HEK293 (cell line): ENCODE results near the gene CDH12.
"Not testable (repeated sequence)": the region's sequence is repeated elsewhere in the genome, so short reads cannot be mapped to it uniquely, and the experiment has no call there.

Experiments used
- CTCF ChIA-PET: fragments of 350-600 bp; formaldehyde crosslinking; extraction: SDS; loops from one replicate; lab custom pipeline; 2021; ENCODE audit warnings: antibody characterized with exemption; lab: Yijun Ruan, JAX
- POLR2A ChIA-PET: fragments of 300-600 bp; formaldehyde crosslinking; extraction: SDS; loops from one replicate; lab custom pipeline; 2020; ENCODE audit warnings: antibody characterized with exemption, inconsistent platforms; lab: Yijun Ruan, JAX
- H3K27ac ChIP-seq: fragments of 200-500 bp; sonication (Bioruptor generic); 2 replicates; pipeline ENCODE4 v1.5.1; 2014; ENCODE audit warnings: low read depth, low read length, control low read depth, inconsistent platforms; ENCODE audit errors: extremely low read depth
- H3K36me3 ChIP-seq, 2 experiments: fragments of 200-500 bp in 1 of 2; sonication (Bioruptor generic) in 1 of 2; 1 replicate in 1 of 2; 2 replicates in 1 of 2; pipeline ENCODE4 v1.5.1; 2014 to 2017; ENCODE audit warnings: inconsistent platforms in 2 of 2, low read length in 2 of 2; ENCODE audit not compliant: control insufficient read depth in 2 of 2, insufficient read depth in 1 of 2
- H3K4me1 ChIP-seq: fragments of 200-500 bp; sonication (Bioruptor generic); 2 replicates; pipeline ENCODE4 v1.5.1; 2014; ENCODE audit warnings: mild to moderate bottlenecking, low read length, inconsistent platforms; ENCODE audit not compliant: control insufficient read depth, insufficient read depth
- H3K4me3 ChIP-seq: 2 replicates; pipeline ENCODE4 v1.5.1; 2011; ENCODE audit warnings: low read depth, mild to moderate bottlenecking, control low read depth, low read length, moderate library complexity
- H3K9me3 ChIP-seq: fragments of 200-500 bp; sonication (Bioruptor generic); 2 replicates; pipeline ENCODE4 v1.5.1; 2014; ENCODE audit warnings: low read depth, low read length, inconsistent platforms; ENCODE audit not compliant: control insufficient read depth, insufficient read depth
- GLIS1 ChIP-seq: fragments of 450-650 bp; formaldehyde crosslinking; IDR thresholded peaks from 2 replicates; pipeline ENCODE4 v1.5.1; 2016; ENCODE audit warnings: missing biosample characterization, missing genetic modification characterization
- KLF7 ChIP-seq: fragments of 450-650 bp; formaldehyde crosslinking; IDR thresholded peaks from 2 replicates; pipeline ENCODE4 v1.5.1; 2016; ENCODE audit warnings: missing biosample characterization, missing genetic modification characterization, borderline replicate concordance
- RBAK ChIP-seq: fragments of 450-650 bp; formaldehyde crosslinking; IDR thresholded peaks from 2 replicates; pipeline ENCODE4 v1.5.1; 2016; ENCODE audit warnings: missing biosample characterization, missing genetic modification characterization
- SP3 ChIP-seq: fragments of 450-650 bp; formaldehyde crosslinking; IDR thresholded peaks from 2 replicates; pipeline ENCODE4 v1.5.1; 2016; ENCODE audit warnings: missing biosample characterization, missing genetic modification characterization
- YY1 ChIP-seq: fragments of 450-650 bp; formaldehyde crosslinking; IDR thresholded peaks from 2 replicates; pipeline ENCODE4 v1.5.1; 2018; ENCODE audit warnings: missing biosample characterization, missing genetic modification characterization
- YY2 ChIP-seq: fragments of 450-650 bp; formaldehyde crosslinking; IDR thresholded peaks from 2 replicates; pipeline ENCODE4 v1.5.1; 2016; ENCODE audit warnings: missing biosample characterization, missing genetic modification characterization
- ZNF10 ChIP-seq: fragments of 450-650 bp; formaldehyde crosslinking; IDR thresholded peaks from 2 replicates; pipeline ENCODE4 v1.5.1; 2017; ENCODE audit warnings: missing biosample characterization, missing genetic modification characterization
- ZNF133 ChIP-seq: fragments of 450-650 bp; formaldehyde crosslinking; IDR thresholded peaks from 2 replicates; pipeline ENCODE4 v1.5.1; 2016; ENCODE audit warnings: missing biosample characterization, missing genetic modification characterization
- ZNF266 ChIP-seq: fragments of 450-650 bp; formaldehyde crosslinking; IDR thresholded peaks from 2 replicates; pipeline ENCODE4 v1.5.1; 2016; ENCODE audit warnings: missing biosample characterization, missing genetic modification characterization, low read depth
- ZNF48 ChIP-seq: fragments of 450-650 bp; formaldehyde crosslinking; IDR thresholded peaks from 2 replicates; pipeline ENCODE4 v1.5.1; 2016; ENCODE audit warnings: missing biosample characterization, missing genetic modification characterization
- ZNF544 ChIP-seq: fragments of 450-650 bp; formaldehyde crosslinking; IDR thresholded peaks from 2 replicates; pipeline ENCODE4 v1.5.0; 2017; ENCODE audit warnings: missing biosample characterization, missing genetic modification characterization
- ZNF571 ChIP-seq: fragments of 450-650 bp; formaldehyde crosslinking; IDR thresholded peaks from 2 replicates; pipeline ENCODE4 v1.5.0; 2017; ENCODE audit warnings: missing biosample characterization, missing genetic modification characterization
- ZNF585B ChIP-seq: fragments of 450-650 bp; formaldehyde crosslinking; IDR thresholded peaks from 2 replicates; pipeline ENCODE4 v1.5.1; 2016; ENCODE audit warnings: missing biosample characterization, missing genetic modification characterization
- ZNF843 ChIP-seq: fragments of 450-650 bp; formaldehyde crosslinking; IDR thresholded peaks from 2 replicates; pipeline ENCODE4 v1.5.1; 2016; ENCODE audit warnings: missing biosample characterization, missing genetic modification characterization
- TF ChIP-seq, protein P1 (sequence below): IDR thresholded peaks from 2 replicates; pipeline ENCODE4 v1.6.1; 2011; ENCODE audit warnings: mild to moderate bottlenecking, low read depth, low read length, borderline replicate concordance
- TF ChIP-seq, protein P2 (sequence below): fragments of 450-650 bp; formaldehyde crosslinking; IDR thresholded peaks from 2 replicates; pipeline ENCODE4 v1.5.1; 2016; ENCODE audit warnings: missing biosample characterization, missing genetic modification characterization
- TF ChIP-seq, protein P3 (sequence below): fragments of 450-650 bp; formaldehyde crosslinking; IDR thresholded peaks from 2 replicates; pipeline ENCODE4 v1.5.1; 2016; ENCODE audit warnings: missing biosample characterization, missing genetic modification characterization
- TF ChIP-seq, protein P4 (sequence below): fragments of 450-650 bp; formaldehyde crosslinking; IDR thresholded peaks from 2 replicates; pipeline ENCODE4 v1.5.1; 2016; ENCODE audit warnings: missing biosample characterization, missing genetic modification characterization
- TF ChIP-seq, protein P5 (sequence below): fragments of 450-650 bp; formaldehyde crosslinking; IDR thresholded peaks from 2 replicates; pipeline ENCODE4 v1.5.1; 2016; ENCODE audit warnings: missing biosample characterization, missing genetic modification characterization, borderline replicate concordance

CDH12 gene

DNA sequence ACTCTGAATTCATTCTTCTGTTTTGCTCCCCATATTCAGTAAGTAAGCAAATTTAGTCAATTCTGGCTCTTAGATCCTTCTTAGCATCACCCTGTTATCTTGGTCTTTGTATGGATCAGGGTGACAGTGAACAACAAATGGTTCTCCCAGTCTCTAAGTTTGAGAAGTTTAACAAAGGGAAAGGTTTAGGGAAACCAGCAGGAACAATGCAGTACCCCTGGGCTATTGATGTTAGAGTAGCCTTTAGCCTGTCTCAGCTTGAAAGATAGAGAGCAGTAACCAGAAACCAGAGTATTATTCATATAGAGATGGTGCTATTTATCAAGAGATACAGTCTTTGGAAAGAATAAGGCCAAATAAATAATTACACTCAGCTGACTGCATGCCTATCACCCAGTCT lies 241.8 kb downstream of the CDH12 start:
- Histone ChIP-seq H3K4me1 (no peaks in the 10 kb centered on the region), H3K9me3 (no peaks in the 10 kb centered on the region), H3K4me3 (no peak overlapping the region), H3K36me3 (no peaks in the 10 kb centered on the region), H3K27ac (no peak overlapping the region)
- TF ChIP-seq YY1 (tag by site-specific recombination) (no peak), ZNF843 (no peak), RBAK (no peak), YY2 (tag by site-specific recombination) (no peak), KLF7 (tag by site-specific recombination) (no peak), ZNF133 (tag by site-specific recombination) (no peak)
- TF ChIP-seq, protein P1, sequence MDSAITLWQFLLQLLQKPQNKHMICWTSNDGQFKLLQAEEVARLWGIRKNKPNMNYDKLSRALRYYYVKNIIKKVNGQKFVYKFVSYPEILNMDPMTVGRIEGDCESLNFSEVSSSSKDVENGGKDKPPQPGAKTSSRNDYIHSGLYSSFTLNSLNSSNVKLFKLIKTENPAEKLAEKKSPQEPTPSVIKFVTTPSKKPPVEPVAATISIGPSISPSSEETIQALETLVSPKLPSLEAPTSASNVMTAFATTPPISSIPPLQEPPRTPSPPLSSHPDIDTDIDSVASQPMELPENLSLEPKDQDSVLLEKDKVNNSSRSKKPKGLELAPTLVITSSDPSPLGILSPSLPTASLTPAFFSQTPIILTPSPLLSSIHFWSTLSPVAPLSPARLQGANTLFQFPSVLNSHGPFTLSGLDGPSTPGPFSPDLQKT = no peak
- TF ChIP-seq, protein P2, sequence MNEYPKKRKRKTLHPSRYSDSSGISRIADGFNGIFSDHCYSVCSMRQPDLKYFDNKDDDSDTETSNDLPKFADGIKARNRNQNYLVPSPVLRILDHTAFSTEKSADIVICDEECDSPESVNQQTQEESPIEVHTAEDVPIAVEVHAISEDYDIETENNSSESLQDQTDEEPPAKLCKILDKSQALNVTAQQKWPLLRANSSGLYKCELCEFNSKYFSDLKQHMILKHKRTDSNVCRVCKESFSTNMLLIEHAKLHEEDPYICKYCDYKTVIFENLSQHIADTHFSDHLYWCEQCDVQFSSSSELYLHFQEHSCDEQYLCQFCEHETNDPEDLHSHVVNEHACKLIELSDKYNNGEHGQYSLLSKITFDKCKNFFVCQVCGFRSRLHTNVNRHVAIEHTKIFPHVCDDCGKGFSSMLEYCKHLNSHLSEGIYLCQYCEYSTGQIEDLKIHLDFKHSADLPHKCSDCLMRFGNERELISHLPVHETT (tag by site-specific recombination) = no peak
- CTCF ChIA-PET = no interaction called here
- POLR2A ChIA-PET = no interaction called here

DNA sequence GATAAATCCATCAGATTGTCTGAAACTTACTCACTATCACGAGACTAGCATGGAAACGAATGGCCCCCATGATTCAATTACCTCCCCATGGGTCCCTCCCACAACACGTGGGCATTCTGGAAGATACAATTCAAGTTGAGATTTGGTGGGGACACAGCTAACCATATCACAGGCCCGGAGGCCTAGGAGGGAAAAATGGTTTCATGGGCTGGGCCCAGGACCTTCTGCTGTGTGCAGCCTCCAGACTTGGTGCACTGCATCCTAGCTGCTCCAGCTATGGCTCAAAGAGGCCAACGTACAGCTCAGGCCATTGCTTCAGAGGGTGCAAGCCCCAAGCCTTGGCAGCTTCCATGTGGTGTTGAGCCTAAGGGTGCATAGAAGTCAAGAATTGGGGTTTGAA lies 245.6 kb downstream of the CDH12 start:
- H3K4me1 ChIP-seq, H3K9me3 ChIP-seq, H3K36me3 ChIP-seq, POLR2A ChIA-PET, H3K27ac ChIP-seq, H3K4me3 ChIP-seq, CTCF ChIA-PET: not testable (repeated sequence)
- peak; percentile 91 for TF ChIP-seq ZNF585B (tag by site-specific recombination)

DNA sequence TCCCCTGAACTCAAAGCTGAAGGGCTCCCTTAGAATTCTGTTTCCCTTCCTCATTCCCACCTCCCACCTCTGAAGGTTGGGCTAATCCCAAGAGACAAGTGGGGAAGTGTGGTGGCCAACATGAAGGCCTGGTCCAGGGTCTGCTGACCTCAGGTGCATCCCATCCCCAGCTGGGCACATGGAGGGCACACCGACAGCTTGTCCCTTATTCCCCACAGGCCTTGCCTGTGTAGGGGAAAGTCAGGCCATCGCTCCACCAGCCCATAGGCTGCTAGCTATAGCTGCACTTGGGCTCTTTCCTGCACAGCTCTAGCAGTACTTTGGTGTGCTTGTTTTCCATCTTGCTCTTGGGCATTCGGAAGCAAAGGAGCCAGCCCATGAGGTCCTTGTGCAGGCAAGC lies 247.7 kb downstream of the CDH12 start:
- Histone ChIP-seq H3K9me3 (no peaks in the 10 kb centered on the region), H3K36me3 (no peaks in the 10 kb centered on the region), H3K4me3 (no peak overlapping the region), H3K4me1 (no peaks in the 10 kb centered on the region), H3K27ac (no peak overlapping the region)
- ChIA-PET CTCF (no interaction called here), POLR2A (no interaction called here)
- TF ChIP-seq, protein P3, sequence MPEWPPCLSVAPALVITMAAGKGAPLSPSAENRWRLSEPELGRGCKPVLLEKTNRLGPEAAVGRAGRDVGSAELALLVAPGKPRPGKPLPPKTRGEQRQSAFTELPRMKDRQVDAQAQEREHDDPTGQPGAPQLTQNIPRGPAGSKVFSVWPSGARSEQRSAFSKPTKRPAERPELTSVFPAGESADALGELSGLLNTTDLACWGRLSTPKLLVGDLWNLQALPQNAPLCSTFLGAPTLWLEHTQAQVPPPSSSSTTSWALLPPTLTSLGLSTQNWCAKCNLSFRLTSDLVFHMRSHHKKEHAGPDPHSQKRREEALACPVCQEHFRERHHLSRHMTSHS (tag by site-specific recombination) = no peak
- TF ChIP-seq, protein P4, sequence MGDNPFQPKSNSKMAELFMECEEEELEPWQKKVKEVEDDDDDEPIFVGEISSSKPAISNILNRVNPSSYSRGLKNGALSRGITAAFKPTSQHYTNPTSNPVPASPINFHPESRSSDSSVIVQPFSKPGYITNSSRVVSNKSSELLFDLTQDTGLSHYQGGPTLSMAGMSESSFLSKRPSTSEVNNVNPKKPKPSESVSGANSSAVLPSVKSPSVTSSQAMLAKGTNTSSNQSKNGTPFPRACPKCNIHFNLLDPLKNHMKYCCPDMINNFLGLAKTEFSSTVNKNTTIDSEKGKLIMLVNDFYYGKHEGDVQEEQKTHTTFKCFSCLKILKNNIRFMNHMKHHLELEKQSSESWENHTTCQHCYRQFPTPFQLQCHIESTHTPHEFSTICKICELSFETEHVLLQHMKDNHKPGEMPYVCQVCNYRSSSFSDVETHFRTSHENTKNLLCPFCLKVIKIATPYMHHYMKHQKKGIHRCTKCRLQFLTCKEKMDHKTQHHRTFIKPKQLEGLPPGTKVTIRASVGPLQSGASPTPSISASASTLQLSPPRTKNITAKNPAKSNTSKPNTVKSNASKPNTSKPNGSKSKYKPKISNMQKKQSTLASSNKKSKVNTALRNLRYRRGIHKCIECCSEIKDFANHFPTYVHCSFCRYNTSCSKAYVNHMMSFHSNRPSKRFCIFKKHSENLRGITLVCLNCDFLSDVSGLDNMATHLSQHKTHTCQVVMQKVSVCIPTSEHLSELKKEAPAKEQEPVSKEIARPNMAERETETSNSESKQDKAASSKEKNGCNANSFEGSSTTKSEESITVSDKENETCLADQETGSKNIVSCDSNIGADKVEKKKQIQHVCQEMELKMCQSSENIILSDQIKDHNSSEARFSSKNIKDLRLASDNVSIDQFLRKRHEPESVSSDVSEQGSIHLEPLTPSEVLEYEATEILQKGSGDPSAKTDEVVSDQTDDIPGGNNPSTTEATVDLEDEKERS (tag by site-specific recombination) = no peak
- TF ChIP-seq GLIS1 (tag by site-specific recombination) (no peak), ZNF544 (tag by site-specific recombination) (no peak), ZNF266 (no peak), ZNF10 (tag by site-specific recombination) (no peak), ZNF48 (tag by site-specific recombination) (no peak), ZNF571 (tag by site-specific recombination) (no peak), SP3 (no peak)
- TF ChIP-seq, protein P5, sequence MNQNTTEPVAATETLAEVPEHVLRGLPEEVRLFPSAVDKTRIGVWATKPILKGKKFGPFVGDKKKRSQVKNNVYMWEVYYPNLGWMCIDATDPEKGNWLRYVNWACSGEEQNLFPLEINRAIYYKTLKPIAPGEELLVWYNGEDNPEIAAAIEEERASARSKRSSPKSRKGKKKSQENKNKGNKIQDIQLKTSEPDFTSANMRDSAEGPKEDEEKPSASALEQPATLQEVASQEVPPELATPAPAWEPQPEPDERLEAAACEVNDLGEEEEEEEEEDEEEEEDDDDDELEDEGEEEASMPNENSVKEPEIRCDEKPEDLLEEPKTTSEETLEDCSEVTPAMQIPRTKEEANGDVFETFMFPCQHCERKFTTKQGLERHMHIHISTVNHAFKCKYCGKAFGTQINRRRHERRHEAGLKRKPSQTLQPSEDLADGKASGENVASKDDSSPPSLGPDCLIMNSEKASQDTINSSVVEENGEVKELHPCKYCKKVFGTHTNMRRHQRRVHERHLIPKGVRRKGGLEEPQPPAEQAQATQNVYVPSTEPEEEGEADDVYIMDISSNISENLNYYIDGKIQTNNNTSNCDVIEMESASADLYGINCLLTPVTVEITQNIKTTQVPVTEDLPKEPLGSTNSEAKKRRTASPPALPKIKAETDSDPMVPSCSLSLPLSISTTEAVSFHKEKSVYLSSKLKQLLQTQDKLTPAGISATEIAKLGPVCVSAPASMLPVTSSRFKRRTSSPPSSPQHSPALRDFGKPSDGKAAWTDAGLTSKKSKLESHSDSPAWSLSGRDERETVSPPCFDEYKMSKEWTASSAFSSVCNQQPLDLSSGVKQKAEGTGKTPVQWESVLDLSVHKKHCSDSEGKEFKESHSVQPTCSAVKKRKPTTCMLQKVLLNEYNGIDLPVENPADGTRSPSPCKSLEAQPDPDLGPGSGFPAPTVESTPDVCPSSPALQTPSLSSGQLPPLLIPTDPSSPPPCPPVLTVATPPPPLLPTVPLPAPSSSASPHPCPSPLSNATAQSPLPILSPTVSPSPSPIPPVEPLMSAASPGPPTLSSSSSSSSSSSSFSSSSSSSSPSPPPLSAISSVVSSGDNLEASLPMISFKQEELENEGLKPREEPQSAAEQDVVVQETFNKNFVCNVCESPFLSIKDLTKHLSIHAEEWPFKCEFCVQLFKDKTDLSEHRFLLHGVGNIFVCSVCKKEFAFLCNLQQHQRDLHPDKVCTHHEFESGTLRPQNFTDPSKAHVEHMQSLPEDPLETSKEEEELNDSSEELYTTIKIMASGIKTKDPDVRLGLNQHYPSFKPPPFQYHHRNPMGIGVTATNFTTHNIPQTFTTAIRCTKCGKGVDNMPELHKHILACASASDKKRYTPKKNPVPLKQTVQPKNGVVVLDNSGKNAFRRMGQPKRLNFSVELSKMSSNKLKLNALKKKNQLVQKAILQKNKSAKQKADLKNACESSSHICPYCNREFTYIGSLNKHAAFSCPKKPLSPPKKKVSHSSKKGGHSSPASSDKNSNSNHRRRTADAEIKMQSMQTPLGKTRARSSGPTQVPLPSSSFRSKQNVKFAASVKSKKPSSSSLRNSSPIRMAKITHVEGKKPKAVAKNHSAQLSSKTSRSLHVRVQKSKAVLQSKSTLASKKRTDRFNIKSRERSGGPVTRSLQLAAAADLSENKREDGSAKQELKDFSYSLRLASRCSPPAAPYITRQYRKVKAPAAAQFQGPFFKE (tag by site-specific recombination) = no peak
